HG03039 (cell line): Measurements from ENCODE around the gene FITM2.

Source experiments
- ATAC-seq: cut with Tn5 transposase; IDR thresholded peaks from one replicate; pipeline ENCODE4 v1.9.1; 2021; ENCODE audit warnings: mild to moderate bottlenecking, moderate library complexity; ENCODE audit not compliant: unreplicated experiment

The FITM2 gene

DNA sequence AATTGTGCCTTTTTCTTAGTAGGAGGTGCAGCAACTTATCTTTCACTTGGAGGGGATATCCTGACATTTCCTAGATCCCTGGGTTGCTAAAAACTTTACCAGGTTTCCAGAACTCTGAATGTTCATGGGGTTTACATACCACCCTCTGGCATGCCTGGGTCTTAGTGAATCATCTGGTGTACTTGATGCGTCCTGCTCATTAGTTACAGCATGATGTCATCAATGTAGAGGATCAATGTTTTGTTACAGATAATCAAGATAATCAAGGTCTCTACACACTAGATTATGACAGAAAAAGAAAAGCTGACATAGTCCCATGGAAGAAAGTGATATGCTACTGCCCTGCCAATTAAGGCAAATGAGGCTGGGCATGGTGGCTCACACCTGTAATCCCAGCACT, 27.0 kb downstream of the FITM2 start:
- no peak for ATAC-seq

- no peak for ATAC-seq
These were observed 28.8 kb downstream of the FITM2 start for GRCh38 chr20:44282192-44282591.

DNA sequence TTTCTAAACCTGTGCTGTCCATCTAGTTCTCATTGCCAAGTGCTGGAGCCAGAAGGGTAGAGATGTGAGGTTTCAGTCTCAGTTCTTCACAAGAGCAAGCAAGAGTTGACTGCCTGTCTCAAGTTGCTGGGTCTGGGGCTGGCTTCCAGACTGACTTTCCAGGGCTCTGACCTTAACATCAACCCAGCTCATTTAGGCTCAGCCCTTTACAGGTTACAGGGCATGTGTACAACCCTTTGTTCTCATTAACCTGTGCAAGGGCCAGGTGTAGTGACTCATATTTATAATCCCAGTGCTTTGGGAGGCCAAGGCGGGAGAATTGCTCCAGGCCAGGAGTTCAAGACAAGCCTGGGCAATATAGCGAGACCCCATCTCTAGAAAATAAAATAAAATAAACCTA, 30.6 kb downstream of the FITM2 start:
- ATAC-seq, result no peak

- ATAC-seq, result no peak
These were observed 31.8 kb downstream of the FITM2 start for GRCh38 chr20:44279228-44279627.

- ATAC-seq, result no peak
These were observed 36.5 kb downstream of the FITM2 start for GRCh38 chr20:44274303-44275017.

- no peak for ATAC-seq
These were observed 37.5 kb downstream of the FITM2 start for GRCh38 chr20:44273231-44274215.

- ATAC-seq, result no peak
These were observed 38.9 kb downstream of the FITM2 start for GRCh38 chr20:44271915-44272663.

GRCh38 chr20:44268802-44269201, 42.2 kb downstream of the FITM2 start:
- no peak for ATAC-seq

- no peak for ATAC-seq
These were observed 46.7 kb downstream of the FITM2 start for GRCh38 chr20:44264287-44264686.

GRCh38 chr20:44258226-44258890, 52.6 kb downstream of the FITM2 start:
- ATAC-seq, result no peak

DNA sequence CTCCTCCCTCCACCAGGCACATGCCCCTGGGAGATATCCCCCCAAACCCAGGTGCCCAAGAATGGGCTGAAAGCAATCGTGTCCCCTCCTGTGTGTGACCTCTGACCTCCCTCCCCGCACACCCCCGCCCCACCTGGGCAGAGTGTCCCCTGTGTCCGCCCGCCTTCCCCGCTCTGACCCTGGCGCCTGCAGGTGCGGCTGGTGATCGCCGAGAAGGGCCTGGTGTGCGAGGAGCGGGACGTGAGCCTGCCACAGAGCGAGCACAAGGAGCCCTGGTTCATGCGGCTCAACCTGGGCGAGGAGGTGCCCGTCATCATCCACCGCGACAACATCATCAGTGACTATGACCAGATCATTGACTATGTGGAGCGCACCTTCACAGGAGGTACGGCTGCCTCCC, 54.0 kb downstream of the FITM2 start:
- ATAC-seq, result no peak

- ATAC-seq, result no peak
These were observed 55.1 kb downstream of the FITM2 start for GRCh38 chr20:44255942-44256341.

- ATAC-seq, result no peak
These were observed 56.9 kb downstream of the FITM2 start for GRCh38 chr20:44254073-44254472.

GRCh38 chr20:44253528-44253927, 57.5 kb downstream of the FITM2 start:
- no peak for ATAC-seq
